ENCODE data around the gene PAXIP1. TPM values are rescaled to one million over a fixed set of nuclear protein-coding genes. Genes with fewer than 3 reads are reported as not detected.

The PAXIP1 gene
- total and polyA plus RNA-seq, 10 of the 15 experiments (the other 5 are each of a cell fraction or from before 2014, with no cell fraction given) = 7.3 to 27.2 (median 18.1) TPM

- no peak for TF ChIP-seq ETV6 (conservative IDR thresholded peaks at IDR 0.05 in 1 of 2, IDR thresholded peaks at IDR 0.05 in 1 of 2; ENCODE audit: borderline replicate concordance in 1 of 2, low read depth in 1 of 2)
- no peak for TF ChIP-seq ESRRA (IDR thresholded peaks at IDR 0.05; ENCODE audit: low read length)
- TF ChIP-seq BRCA1 (IDR thresholded peaks at IDR 0.05; ENCODE audit: low read depth, low read length) = no peak
- no peak for TF ChIP-seq NR2C2 (IDR thresholded peaks at IDR 0.05; ENCODE audit: borderline replicate concordance, control insufficient read depth, insufficient read length, low read depth)
- no peak for TF ChIP-seq BCL11A (IDR thresholded peaks at IDR 0.05; ENCODE audit: low read depth, low read length)
- TF ChIP-seq, protein P1, sequence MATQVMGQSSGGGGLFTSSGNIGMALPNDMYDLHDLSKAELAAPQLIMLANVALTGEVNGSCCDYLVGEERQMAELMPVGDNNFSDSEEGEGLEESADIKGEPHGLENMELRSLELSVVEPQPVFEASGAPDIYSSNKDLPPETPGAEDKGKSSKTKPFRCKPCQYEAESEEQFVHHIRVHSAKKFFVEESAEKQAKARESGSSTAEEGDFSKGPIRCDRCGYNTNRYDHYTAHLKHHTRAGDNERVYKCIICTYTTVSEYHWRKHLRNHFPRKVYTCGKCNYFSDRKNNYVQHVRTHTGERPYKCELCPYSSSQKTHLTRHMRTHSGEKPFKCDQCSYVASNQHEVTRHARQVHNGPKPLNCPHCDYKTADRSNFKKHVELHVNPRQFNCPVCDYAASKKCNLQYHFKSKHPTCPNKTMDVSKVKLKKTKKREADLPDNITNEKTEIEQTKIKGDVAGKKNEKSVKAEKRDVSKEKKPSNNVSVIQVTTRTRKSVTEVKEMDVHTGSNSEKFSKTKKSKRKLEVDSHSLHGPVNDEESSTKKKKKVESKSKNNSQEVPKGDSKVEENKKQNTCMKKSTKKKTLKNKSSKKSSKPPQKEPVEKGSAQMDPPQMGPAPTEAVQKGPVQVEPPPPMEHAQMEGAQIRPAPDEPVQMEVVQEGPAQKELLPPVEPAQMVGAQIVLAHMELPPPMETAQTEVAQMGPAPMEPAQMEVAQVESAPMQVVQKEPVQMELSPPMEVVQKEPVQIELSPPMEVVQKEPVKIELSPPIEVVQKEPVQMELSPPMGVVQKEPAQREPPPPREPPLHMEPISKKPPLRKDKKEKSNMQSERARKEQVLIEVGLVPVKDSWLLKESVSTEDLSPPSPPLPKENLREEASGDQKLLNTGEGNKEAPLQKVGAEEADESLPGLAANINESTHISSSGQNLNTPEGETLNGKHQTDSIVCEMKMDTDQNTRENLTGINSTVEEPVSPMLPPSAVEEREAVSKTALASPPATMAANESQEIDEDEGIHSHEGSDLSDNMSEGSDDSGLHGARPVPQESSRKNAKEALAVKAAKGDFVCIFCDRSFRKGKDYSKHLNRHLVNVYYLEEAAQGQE (IDR thresholded peaks at IDR 0.05; ENCODE audit: low read depth, low read length) = no peak
Observed at GRCh38 chr7:154947604-154948003, 55.3 kb downstream of the PAXIP1 start (continued).

- Histone ChIP-seq H3K4me3 (no peak overlapping the region), H3K27me3 (replicated peaks in 1 of 2; ENCODE audit: control insufficient read depth in 2 of 2, insufficient read depth in 2 of 2, low read length in 1 of 2) (no peaks in the 10 kb centered on the region), H2AFZ (ENCODE audit: control insufficient read depth, low read depth, low read length) (no peak overlapping the region), H3K4me1 (ENCODE audit: control insufficient read depth, insufficient read depth, low read length) (no peaks in the 10 kb centered on the region), H3K9me3 (replicated peaks; ENCODE audit: control insufficient read depth, insufficient read depth, low read length) (no peaks in the 10 kb centered on the region), H4K20me1 (ENCODE audit: control insufficient read depth, insufficient read depth) (no peaks in the 10 kb centered on the region), H3K4me2 (ENCODE audit: control insufficient read depth, insufficient read depth) (no peak overlapping the region), H3K36me3 (ENCODE audit: control insufficient read depth in 2 of 2, insufficient read depth in 2 of 2, low read length in 1 of 2) (peaks cover 6 to 28% of the 10 kb centered on the region in 2 experiments), H3K9ac (ENCODE audit: control insufficient read depth, insufficient read depth, low read length) (no peak overlapping the region), H3K27ac (ENCODE audit: control insufficient read depth, insufficient read depth) (no peak overlapping the region), H3K79me2 (ENCODE audit: control insufficient read depth, insufficient read depth, low read length) (no peaks in the 10 kb centered on the region)
- WGBS (ENCODE audit: insufficient coverage, insufficient replicate concordance, low lambda C conversion rate, missing lambda C conversion rate) = 97% methylated on average over 7 of the region's 7 CpGs
- SMC1A ChIA-PET (ENCODE audit: uncharacterized antibody, unreplicated experiment) = no interaction called here
- no TSS peak for BruUV-seq (replicated peaks)
- ATAC-seq (no peak), FAIRE-seq (no peak), DNase-seq (ENCODE audit: low read depth, low spot score) (no peak)
- CTCF ChIA-PET = interaction anchor here (1.4 to 2.7 kb wide), 2 partner anchors 10 to 18 kb away, joined by 4 to 16 read pairs; no protein-coding TSS in a partner anchor
- POLR2A ChIA-PET = no interaction called here
- in situ Hi-C loops (cut with MboI) = no loop called here
- RAD21 ChIA-PET (ENCODE audit: unreplicated experiment) = interaction anchor here (1.2 kb wide), 1 partner anchor 18 kb away, joined by 3 read pairs; no protein-coding TSS in a partner anchor
- intact Hi-C loops (cut with micrococcal nuclease; ENCODE audit: unreplicated experiment) = no loop called here
- no peak for TF ChIP-seq SMC3 (IDR thresholded peaks at IDR 0.05; ENCODE audit: borderline replicate concordance, low read length)
Observed at GRCh38 chr7:154946166-154946565, 56.8 kb downstream of the PAXIP1 start.

Measured in GM12878 (cell line).